Tibial artery (tissue), 4 donors: ENCODE results near the gene CCDC18.
"Not testable (repeated sequence)": the region's sequence is repeated elsewhere in the genome, so short reads cannot be mapped to it uniquely, and the experiment has no call there.

ENCODE experiments used
- DNase-seq, 2 donors: peaks; one replicate each; pipeline ENCODE4 v3.0.0-alpha.2; 2019
- H3K27ac ChIP-seq, 2 donors: fragments of 200-600 bp; sonication (generic) in 1 of 2; 1 replicate in 1 of 2; 2 replicates in 1 of 2; pipeline ENCODE4 v1.5.1; 2018 to 2019; ENCODE audit warnings: mild to moderate bottlenecking in 1 of 2
- H3K27me3 ChIP-seq, 2 donors: fragments of 200-600 bp; sonication (generic) in 1 of 2; one replicate each; pipeline versions ENCODE4 v1.5.1 to v1.6.0; 2016 to 2019
- H3K36me3 ChIP-seq, 3 donors: fragments of 200-600 bp; sonication (generic) in 2 of 3; one replicate each; pipeline ENCODE4 v1.5.1; 2016 to 2019; ENCODE audit warnings: mild to moderate bottlenecking in 2 of 3
- H3K4me1 ChIP-seq, 4 donors: fragments of 200-600 bp; sonication (generic) in 2 of 4; 1 replicate in 3 of 4; 2 replicates in 1 of 4; pipeline ENCODE4 v1.5.1; 2016 to 2019
- H3K4me3 ChIP-seq, 2 donors: fragments of 200-600 bp; sonication (generic) in 1 of 2; 1 replicate in 1 of 2; 2 replicates in 1 of 2; pipeline ENCODE4 v1.5.1; 2018 to 2019; ENCODE audit warnings: mild to moderate bottlenecking in 2 of 2
- H3K9me3 ChIP-seq, 3 donors: fragments of 200-600 bp; sonication (generic) in 1 of 3; one replicate each; pipeline ENCODE4 v1.5.1; 2016 to 2019
- intact Hi-C: fragments of 100-400 bp; cut with DNase I; formaldehyde crosslinking; loops from one replicate; pipeline ENCODE4 v1.15.0; 2023; ENCODE audit warnings: low total_unique reads
- TF ChIP-seq, protein P1 (sequence below), 2 experiments: fragments of 200-600 bp in 1 of 2; fragments of 450-650 bp in 1 of 2; IDR thresholded peaks; one replicate each; pipeline ENCODE4 v1.5.1; 2017 to 2019; ENCODE audit warnings: antibody characterized with exemption in 2 of 2, mild to moderate bottlenecking in 1 of 2, moderate library complexity in 1 of 2

The CCDC18 gene

DNA sequence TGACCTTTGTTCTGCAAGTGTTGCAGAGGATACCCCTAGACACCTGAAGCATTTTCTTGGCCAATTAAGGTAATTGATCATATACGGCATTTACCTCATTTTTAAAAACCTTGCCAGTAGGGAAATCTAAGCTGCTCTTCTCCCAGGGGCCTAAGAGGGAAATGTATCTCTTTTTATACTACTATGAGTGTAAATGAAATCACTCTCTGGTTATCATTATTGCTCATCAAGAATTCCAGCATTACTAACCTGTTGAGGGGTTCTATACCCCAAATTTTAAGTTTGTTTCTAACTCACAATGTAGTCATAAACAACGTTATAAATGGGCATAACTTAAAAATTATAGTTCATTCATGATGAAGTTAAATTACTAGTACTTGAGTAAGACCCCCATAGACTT lies 27.7 kb upstream of the CCDC18 start:
- no peak for DNase-seq
- Histone ChIP-seq H3K36me3 (peaks cover 34 to 60% (median 50%) of the 10 kb centered on the region in 3 donors), H3K4me1 (peaks cover 0 to 7% (median 0%) of the 10 kb centered on the region in 4 donors), H3K4me3 (no peak overlapping the region), H3K27me3 (no peaks in the 10 kb centered on the region), H3K9me3 (no peaks in the 10 kb centered on the region), H3K27ac (no peak overlapping the region)
- intact Hi-C loops: no loop called here
- TF ChIP-seq, protein P1, sequence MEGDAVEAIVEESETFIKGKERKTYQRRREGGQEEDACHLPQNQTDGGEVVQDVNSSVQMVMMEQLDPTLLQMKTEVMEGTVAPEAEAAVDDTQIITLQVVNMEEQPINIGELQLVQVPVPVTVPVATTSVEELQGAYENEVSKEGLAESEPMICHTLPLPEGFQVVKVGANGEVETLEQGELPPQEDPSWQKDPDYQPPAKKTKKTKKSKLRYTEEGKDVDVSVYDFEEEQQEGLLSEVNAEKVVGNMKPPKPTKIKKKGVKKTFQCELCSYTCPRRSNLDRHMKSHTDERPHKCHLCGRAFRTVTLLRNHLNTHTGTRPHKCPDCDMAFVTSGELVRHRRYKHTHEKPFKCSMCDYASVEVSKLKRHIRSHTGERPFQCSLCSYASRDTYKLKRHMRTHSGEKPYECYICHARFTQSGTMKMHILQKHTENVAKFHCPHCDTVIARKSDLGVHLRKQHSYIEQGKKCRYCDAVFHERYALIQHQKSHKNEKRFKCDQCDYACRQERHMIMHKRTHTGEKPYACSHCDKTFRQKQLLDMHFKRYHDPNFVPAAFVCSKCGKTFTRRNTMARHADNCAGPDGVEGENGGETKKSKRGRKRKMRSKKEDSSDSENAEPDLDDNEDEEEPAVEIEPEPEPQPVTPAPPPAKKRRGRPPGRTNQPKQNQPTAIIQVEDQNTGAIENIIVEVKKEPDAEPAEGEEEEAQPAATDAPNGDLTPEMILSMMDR (IDR thresholded peaks at IDR 0.05): no peak

DNA sequence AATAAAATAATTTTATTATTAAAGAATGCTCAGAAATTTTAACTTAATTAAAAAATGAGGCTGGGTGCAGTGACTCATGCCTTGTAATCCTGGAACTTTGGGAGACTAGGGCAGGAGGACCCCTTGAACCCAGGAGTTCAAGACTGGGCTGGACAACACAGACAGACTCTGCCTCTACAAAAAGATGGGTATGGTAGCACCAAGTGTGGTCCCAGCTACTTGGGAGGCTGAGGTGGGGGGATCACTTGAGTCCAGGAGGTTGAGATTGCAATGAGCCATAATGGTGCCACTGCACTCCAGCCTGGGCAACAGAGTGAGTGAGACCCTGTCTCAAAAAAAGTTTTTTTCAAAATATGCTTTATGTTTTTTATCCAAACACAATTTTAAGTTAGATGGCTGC lies 25.6 kb upstream of the CCDC18 start:
- intact Hi-C loops: no loop called here
- H3K4me3 ChIP-seq: no peak overlapping the region
- H3K9me3 ChIP-seq: no peaks in the 10 kb centered on the region
- H3K4me1 ChIP-seq: no peaks in the 10 kb centered on the region
- H3K27ac ChIP-seq: no peak overlapping the region
- TF ChIP-seq, protein P1 (IDR thresholded peaks at IDR 0.05): no peak
- no peaks in the 10 kb centered on the region for H3K27me3 ChIP-seq
- peaks cover 51 to 73% (median 55%) of the 10 kb centered on the region in 3 donors for H3K36me3 ChIP-seq
- no peak for DNase-seq

DNA sequence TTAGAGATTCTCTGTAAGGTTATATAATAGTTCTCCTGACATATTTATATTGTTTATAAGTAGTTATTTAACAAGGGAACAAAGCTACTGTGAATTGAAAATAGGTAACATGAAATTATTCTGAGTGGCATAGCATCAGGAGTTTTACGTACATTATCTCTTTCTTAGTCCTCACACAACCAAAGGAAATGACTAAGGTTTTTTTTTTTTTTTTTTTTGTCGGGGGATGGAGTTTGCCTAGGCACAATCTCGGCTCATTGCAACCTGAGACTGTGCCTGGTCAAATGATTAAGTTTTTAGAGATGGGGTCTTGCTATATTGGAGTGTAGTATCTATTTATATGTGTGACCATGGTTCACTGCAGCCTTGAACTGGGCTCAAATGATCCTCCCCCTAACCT lies 25.2 kb upstream of the CCDC18 start:
- Histone ChIP-seq H3K27ac (no peak overlapping the region), H3K9me3 (no peaks in the 10 kb centered on the region), H3K4me1 (no peaks in the 10 kb centered on the region), H3K4me3 (no peak overlapping the region), H3K36me3 (peaks cover 52 to 74% (median 55%) of the 10 kb centered on the region in 3 donors), H3K27me3 (no peaks in the 10 kb centered on the region)
- TF ChIP-seq, protein P1 (IDR thresholded peaks at IDR 0.05): no peak
- intact Hi-C loops: no loop called here
- DNase-seq: no peak

DNA sequence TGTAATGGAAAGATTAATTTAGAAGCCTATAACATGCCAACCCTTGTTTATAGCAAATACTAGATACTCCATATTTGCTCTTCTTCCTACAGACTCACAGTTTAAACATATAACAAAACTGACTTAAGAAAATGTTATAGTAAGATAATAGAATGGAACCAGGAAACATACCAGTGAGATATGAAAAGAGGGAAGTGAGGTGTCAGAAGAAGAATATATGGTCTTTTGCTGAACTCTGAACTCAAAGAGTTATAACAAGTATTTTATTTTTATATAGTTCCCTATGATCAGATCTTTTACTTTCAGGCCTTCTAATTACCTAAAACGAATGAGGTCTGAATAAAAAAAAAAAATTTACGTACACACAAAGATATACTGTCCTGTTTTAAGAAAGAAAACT lies 21.2 kb upstream of the CCDC18 start:
- intact Hi-C loops: no loop called here

DNA sequence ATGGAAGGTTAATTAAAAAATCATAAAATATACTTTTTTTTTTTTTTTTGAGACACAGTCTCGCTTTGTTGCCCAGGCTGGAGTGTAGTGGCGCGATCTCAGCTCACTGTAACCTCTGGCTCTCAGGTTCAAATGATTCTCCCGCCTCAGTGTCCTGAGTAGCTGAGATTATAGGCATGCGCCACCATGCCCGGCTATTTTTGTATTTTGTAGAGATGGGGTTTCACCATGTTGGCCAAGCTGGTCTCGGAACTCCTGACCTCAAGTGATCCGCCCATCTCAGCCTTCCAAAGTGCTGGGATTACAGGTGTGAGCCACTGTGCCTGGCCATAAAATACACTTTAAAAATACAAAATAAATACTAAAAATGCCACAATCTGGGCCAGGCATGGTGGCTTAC lies 17.2 kb upstream of the CCDC18 start:
- peaks cover 10 to 16% (median 14%) of the 10 kb centered on the region in 3 donors for H3K36me3 ChIP-seq
- intact Hi-C loops, H3K27me3 ChIP-seq, DNase-seq, H3K4me3 ChIP-seq, H3K27ac ChIP-seq: not testable (repeated sequence)
- H3K4me1 ChIP-seq: peaks cover 0 to 16% (median 0%) of the 10 kb centered on the region in 4 donors
- peaks cover 0 to 12% (median 0%) of the 10 kb centered on the region in 3 donors for H3K9me3 ChIP-seq

More for the DNA sequence above, 21.2 kb upstream of the CCDC18 start:
- TF ChIP-seq, protein P1 (IDR thresholded peaks at IDR 0.05): no peak
- H3K4me1 ChIP-seq: peaks cover 0 to 7% (median 0%) of the 10 kb centered on the region in 4 donors
- no peak overlapping the region for H3K4me3 ChIP-seq
- H3K27me3 ChIP-seq: no peaks in the 10 kb centered on the region
- H3K9me3 ChIP-seq: no peaks in the 10 kb centered on the region
- peaks cover 42 to 50% (median 49%) of the 10 kb centered on the region in 3 donors for H3K36me3 ChIP-seq
- DNase-seq: no peak
- no peak overlapping the region for H3K27ac ChIP-seq

DNA sequence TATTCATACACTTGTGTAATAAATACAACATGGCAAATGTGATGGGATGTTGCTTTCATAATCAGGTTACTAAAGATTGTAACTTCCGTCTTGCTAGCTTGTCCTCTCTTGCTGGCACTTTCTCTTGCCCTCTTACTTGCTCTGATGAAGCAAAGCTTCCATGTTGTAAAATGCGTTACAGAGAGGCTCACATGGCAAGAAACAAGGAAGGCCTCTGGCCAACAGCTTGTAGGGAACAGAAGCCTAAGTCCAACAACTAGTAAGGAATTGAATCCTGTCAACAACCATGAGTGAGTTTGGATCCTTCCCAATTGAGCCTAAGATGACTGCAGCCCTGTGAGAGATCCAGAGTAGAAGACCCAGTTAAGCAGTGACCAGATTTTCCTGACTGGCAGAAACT lies 15.7 kb upstream of the CCDC18 start:
- TF ChIP-seq, protein P1 (IDR thresholded peaks at IDR 0.05): no peak
- Histone ChIP-seq H3K9me3 (peaks cover 0 to 12% (median under 1%) of the 10 kb centered on the region in 3 donors), H3K4me3 (no peak overlapping the region), H3K4me1 (peaks cover 0 to 16% (median 0%) of the 10 kb centered on the region in 4 donors), H3K36me3 (peaks cover 0 to 2% (median 2%) of the 10 kb centered on the region in 3 donors), H3K27ac (no peak overlapping the region), H3K27me3 (no peaks in the 10 kb centered on the region)
- intact Hi-C loops: no loop called here
- no peak for DNase-seq

DNA sequence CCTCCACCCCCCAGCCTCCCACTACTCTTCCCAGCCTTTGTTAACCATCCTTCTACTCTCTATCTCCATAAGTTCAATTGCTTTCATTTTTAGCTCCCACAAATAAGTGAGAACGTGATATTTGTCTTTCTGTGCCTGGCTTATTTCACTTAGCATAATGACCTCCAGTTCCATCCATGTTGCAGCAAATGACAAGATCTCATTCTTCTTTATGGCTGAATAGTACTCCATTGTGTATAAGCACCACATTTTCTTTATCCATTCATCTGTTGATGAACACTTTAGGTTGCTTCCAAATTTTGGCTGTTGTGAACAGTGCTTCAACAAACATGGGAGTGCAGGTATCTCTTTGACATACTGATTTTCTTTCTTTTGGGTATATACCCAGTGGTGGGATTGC lies 14.6 kb upstream of the CCDC18 start:
- H3K4me3 ChIP-seq, DNase-seq, intact Hi-C loops, H3K27me3 ChIP-seq, H3K27ac ChIP-seq, H3K36me3 ChIP-seq: not testable (repeated sequence)
- Histone ChIP-seq H3K9me3 (peaks cover 0 to 12% (median 7%) of the 10 kb centered on the region in 3 donors), H3K4me1 (peaks cover 0 to 16% (median 0%) of the 10 kb centered on the region in 4 donors)
